Activated gamma-delta T cell treated with Interleukin-2 at 50 U/mL for 16 hours (primary cell): Measurements from ENCODE around the gene ASMTL.

ENCODE experiments used
- DNase-seq: peaks from one replicate; pipeline ENCODE4 v3.0.0-alpha.2; 2020

Gene ASMTL

DNA sequence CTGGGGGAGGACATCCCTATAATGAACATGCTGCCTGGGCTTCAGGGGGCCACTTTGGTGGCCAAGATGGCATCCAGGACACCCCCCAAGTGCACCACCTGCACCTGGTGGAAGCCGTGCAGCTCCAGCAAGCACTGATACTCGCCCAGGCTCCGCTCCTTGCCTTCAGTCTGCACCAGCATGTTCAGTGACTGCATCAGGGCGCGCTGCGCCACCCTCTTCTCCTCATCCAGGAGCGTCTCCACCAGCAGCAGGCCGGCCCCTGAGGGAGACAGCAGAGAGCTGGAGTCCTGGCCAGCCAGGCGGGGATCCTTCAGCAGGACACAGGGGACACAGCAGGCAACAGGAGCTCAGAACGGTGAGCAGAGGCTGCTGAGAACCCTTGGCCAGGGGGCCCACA lies 49.5 kb downstream of the ASMTL start:
- DNase-seq = no peak

DNA sequence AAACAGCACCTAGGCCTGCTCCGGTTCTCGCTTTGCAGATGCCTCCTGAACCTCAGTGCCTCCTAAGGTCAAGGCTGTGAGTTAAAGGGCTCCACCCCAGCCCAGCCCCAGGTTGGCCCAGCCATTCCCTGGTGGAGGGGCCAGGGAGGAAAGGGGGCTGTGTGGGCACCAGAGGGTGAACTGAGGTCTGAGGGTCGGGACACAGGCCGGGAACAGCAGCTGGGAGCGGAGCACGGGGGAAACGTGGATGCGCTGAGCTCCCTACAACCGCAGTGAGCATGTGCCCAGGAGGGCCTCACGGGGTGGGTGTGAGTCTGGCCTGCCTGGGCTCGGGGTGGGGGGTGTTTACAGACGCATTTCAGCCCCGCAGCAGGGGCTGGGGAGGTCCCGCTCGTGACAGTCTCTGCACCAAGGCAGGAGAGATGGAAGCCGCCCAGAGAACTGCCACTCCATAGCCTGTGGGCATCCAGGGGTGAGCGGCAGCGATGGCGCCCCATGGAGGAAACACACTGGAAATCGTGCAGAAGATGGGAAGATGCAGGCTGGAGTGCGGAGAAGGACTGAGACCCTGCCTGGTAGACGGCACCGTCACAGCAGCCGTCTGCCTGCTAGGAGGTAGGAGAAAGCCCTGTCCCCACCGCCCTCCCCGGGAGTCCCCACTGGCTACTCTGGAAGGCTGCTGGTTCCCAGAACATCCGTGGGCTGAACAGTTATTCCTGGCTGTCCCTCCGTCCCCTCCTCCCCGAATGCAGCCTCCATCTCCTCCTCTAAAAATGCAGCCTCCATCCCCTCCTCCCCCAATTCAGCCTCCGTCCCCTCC lies 50.9 kb downstream of the ASMTL start:
- no peak for DNase-seq

DNA sequence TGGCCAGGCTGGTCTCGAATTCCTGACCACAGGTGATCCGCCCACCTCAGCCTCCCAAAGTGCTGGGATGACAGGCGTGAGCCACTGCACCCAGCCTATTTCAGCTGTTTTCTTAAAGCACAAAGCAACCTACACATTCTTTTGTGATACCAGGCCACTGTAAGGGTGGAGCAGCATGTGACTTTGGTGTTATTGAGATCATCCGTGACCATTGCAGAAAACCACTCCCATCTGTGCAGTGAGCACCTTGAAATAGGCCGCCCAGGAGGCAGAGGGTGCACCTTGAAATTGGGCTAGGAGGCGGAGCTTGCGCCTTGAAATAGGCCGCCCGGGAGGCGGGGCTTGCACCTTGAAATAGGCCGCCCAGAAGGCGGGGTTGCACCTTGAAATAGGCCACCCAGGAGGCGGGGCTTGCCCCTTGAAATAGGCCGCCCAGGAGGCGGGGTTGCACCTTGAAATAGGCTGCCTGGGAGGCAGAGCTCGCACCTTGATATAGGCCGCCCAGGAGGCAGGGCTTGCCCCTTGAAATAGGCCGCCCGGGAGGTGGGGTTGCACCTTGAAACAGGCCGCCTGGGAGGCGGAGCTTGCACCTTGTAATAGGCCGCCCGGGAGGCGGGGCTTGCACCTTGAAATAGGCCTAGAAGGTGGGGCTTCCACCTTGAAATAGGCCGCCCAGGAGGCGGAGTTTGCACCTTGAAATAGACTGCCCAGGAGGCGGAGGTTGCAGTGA lies 51.8 kb downstream of the ASMTL start:
- DNase-seq = no peak

DNA sequence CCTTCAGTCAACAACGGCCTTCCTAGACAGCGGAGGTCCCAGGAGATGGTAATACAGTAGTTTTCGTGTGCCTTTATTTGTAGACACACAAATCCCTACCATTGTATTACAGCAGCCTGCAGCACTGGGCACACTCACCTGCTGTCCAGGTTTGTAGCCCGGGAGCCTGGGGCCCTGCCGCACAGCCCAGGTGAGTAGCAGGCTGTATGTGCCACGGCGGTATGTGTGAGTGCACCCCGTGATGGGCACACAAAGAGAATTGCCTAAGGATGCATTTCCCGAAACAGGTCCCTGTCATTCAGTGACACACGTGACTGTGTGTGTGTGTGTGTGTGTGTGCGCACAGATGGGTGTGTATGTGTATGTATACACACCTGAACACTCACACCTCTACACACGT lies 52.7 kb downstream of the ASMTL start:
- no peak for DNase-seq

DNA sequence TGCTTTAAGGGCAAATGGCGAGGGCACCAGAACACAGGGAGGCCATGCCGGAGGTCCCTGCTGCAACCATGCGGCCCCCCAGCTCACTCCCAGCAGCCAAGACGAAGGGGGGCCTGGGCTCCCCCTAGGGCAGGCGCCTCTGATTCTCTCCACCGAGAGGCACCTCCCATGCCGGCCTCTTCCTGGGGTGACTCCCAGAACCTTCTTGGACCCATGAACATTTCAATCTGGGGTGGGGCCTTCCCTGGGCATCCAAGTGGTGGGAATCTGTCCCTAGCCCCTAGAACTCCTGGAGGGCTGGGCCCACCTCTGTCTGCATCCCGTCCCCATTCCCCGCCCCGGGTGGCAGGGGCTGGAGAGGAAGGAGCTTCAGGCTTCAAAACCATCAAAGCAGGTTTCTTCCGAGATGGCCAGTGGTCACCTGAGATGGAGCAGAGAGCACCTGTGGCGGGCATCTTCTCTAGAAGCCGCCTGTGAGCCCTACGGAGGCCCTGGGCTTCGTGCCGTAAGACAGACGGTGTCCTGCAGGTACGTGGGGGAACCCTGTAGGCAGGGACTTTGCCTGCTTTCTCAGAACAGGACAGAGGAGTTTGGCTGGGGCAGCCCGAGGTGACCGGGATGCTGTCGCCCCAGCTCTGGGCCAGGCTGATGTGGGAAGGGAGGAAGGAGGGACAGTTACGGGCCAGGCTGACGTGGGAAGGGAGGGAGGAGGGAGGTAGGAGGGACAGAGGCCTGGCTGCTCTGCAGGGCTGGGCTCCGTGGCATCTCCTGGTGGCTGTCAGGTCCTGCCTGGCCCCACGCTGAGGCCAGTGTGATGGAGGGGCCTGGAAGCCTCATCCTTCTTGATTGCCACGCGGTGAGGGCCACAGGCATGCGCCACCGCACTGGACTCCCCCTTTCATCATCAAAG lies 54.0 kb downstream of the ASMTL start:
- no peak for DNase-seq

DNA sequence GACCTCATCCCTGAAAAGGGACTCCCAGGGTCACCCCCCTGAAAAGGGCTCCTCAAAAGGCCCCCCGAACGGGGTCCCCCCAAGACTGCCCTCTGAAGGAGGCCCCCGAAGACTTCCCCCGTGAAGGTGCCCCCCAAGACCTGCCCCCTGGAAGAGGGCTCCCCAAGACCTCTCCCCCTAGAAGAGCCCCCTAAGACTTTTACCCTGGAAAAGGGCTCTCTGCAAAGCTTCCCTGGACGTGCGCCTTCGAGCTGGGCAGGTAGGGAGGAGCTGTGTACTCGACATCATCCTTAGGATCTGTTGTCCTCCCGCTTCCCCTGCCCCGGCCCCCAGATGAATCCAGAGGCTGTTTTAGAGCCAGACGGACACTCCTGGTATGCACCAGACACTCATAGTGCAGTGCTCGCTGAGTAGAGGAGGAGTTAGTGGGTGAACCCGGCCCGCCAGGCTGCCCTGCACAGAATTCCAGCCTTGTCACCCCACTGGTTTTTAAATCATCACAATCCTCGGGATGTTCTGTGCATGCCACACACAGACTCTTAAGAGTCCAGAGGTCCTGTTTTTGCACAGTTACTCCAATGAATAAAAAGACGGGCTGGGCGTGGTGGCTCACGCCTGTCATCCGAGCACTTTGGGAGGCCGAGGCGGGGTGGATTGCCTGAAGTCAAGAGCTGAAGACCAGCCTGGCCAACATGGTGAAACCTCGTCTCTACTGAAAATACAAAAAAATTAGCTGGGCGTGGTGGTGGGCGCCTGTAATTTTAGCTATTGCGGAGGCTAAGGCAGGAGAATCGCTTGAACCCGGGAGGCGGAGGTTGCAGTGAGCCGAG lies 55.1 kb downstream of the ASMTL start:
- no peak for DNase-seq

DNA sequence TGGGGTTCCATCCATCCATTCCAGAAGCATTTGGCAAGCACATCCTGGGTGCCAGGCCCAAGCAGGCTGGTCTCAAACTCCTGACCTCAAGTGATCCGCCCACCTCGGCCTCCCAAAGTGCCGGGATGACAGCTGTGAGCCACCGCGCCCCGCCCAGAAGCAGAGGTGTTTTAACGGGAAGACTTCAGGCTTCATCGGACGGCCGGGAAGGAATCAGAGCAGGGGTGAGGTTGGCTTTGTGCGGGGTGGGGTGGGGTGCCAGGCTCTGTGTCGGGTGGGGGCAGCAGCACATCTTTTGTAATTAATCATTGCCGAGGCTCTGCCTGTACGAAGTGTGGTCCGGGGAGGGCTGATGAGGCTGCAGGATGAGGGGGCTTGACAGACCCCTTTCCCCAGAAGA lies 55.7 kb downstream of the ASMTL start:
- no peak for DNase-seq

DNA sequence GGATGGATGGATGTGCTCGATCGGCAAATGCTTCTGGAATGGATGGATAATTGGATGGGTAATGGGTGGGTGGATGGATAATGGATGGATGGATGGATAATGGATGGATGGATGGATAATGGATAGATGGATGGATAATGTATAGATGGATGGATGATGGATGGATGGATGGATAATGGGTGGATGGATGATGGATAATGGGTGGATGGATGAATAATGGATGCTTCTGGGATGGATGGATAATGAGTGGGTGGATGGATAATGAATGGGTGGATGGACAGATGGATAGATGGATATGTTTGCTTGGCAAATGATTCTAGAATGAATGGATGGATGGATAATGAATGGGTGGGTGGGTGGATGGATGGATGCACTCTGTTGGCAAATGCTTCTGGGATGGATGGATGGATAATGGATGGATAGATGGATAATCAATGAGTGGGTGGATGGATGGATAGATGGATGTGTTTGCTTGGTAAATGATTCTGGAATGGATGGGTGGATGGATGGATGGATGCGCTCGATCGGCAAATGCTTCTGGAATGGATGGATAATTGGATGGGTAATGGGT lies 57.0 kb downstream of the ASMTL start:
- DNase-seq = no peak

DNA sequence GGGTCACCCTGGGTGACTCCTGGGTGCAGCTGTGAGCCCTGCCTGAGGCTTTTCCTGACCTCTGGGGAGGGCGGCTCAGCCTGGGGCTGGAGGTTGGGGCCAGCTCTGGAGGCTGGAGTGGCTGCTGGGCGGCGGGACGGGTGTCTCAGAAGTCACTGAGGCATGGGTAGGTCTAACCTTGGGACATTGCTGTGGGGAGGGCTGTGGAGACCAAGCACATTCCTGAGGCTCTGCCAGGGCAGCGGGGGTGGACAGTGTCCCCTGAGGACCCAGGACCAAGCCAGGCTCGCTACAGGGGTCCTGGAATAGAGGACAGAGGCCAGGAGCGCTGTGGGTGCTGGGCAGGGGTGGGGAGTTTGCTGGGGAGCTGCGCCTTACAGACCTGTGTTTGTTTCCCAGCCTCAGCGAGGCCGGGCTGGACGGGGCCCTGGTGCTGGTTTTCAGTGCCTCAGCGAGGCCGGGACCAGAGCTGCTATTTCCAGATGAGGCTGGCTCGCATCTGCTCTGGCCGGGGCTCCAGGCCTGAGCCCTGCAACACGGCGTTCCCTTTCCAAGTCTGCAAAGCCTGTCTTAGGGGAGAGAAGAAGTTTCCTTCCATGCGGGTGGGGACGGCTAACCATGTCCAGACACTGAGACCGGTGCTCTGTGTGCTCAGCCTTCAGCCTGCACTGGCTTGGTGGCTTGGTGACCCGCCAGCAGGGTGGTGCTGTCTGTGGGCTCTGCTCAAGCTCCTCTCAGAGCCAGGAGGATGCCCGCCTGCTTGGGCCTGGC lies 57.8 kb downstream of the ASMTL start:
- no peak for DNase-seq

DNA sequence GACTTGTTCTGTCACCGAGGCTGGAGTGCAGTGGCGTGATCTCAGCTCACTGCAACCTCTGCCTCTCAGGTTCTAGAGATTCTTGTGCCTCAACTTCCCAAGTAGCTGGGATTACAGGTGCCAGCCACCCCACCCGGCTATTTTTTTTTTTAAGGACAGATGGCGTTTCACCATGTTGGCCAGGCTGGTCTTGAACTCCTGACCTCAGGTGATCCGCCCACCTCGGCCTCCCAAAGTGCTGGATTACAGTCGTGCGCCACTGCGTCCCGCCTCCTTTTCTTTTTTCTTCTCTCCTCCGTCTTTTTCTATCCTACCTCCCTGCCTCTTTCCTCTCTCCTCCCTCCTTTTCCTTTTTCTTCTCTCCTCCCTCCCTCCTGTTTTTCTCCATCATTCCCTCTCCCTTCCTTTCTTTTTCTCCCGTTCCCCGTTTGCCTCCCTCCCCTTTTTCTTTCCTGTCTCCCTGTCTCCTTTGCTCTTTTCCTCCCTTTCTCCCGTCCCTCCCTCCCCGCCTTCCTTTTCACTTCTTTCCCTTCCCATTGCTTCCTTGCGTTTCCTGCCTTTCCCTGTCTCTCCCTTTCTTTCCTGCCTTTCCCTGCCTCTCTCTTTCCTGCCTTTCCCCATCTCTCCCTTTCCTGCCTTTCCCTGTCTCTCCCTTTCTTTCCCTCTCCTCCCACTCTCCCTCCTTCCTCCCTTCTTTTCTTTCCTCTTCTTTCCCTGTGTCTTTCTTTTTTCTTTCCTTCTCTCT lies 58.7 kb downstream of the ASMTL start:
- DNase-seq = no peak

DNA sequence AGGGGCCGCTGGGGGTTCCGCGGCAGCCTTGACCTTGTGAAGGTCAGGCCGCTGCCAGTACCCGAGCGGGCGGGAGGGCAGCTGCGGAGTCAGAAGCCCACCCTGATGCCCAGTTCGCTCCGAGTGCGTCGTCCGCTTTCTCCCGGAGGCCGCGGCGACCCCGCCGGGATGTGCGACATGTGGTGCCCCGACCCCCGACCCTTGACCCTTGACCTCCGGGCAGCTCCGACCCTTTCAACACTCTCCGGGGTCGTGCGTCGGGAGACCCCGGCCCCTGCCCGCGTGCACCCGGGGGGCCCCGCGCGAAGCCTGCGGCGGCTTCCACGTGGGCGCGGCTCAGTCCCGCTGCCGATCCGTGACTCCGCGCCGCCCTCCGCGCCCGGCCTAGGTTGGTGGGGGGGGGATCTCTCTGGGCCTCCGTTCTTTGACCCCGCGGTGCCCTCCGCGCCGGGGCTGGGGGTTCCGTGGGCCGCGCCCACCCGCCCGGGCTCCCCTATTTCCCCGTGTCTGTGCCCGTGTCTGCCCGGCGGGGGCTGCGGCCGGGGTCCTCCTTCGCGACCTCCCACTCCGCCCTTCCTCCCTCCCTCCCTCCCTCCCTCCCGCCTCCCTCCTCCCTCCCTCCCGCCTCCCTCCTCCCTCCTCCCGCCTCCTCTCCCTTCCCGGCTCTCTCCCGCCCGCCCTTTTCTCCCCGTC lies 60.2 kb downstream of the ASMTL start:
- no peak for DNase-seq

DNA sequence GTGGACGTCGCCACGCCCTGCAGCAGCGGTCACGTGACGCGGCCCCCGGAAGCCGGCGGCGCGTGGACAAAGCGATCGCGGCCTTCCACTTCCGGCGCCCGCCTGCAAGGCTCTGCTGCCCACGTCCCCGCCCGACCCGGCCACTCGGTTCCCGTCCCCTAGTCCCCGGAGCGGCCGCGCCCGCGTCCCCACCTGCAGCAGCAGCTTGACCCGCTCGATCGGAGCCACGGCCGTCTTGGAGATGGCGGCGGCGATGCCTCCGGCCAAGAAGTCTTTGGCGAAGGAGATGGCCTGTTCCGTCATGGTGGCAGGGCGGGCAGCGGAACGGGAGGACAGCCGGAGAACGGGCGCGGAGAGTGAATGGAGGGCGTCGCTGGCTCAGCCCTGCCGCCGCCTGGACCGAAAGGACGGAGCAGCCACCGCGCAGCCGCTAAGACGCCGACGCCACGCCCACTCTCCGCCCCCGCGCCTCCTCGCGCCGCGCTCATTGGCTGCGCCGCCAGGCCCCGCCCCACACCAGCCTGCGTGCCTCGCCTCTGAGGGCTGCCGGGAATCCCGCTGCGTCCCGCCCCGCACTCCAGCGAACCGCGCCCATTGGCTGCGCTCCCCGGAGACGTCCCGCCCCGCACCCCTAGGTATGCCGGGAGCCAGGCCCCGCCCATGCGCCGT lies 60.9 kb downstream of the ASMTL start, which contains the start of gene SLC25A6:
TSS of gene SLC25A6 (minus strand) at position 407 of the 669 bp plus-strand sequence. CDS start at position 303, 104 bp downstream.
- peak; percentile 99 for DNase-seq

DNA sequence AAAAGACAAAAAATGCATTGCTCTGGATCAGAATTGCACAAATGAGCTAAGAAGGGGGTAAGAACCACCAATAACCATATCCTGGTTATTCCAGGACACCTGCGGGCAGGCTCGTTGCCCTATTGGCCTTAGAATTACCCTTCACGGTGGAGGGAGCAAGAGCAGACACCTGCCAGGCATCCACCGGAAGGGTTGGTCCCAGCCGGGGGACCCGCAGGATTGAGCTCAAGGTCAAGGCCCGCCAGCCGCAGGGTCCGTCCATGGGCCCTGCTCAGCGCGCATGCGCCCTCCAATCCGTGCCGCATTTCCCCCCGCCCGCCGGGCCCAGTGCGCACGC lies 61.4 kb downstream of the ASMTL start:
- peak; percentile 92 for DNase-seq

DNA sequence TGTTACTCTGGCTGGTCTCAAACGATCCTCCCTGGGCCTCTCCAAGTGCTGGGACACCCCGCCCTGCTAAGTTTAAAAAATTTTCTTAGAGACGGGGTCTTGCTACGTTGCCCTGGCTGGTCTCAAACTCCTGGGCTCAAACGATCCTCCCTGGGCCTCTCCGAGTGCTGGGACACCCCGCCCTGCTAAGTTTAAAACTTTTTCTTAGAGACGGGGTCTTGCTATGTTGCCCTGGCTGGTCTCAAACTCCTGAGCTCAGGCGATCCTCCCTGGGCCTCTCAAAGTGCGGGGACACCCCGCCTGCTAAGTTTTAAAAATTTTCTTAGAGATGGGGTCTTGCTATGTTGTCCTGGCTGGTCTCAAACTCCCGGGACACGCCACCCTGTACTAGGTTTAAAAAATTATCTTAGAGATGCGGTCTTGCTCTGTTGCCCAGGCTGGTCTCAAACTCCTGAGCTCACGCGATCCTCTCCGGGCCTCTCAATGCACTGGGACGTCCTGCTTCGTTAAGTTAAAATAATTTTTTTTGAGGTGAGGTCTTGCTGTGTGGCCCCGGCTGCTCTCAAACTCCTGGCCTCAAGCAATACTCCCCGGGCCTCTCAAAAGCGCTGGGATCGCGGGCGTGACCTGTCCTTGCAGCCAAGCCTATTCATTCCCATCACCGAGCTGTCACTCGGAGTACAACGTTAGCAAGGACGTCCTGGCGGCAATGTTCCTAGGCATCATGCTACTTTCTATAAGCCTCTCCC lies 61.9 kb downstream of the ASMTL start:
- no peak for DNase-seq

DNA sequence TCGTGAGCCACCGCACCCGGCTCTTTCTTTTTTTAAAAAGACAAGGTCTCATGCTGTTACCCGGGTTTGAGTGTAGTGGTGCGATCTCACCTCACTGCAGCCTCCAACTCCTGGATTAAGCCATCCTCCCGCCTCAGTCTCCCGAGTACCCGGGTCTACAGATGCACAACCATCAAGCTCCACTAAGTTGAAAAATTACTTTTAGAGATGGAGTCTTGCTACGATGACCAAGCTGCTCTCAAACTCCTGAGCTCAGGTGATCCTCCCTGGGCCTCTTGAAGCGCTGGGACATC lies 62.8 kb downstream of the ASMTL start:
- no peak for DNase-seq

DNA sequence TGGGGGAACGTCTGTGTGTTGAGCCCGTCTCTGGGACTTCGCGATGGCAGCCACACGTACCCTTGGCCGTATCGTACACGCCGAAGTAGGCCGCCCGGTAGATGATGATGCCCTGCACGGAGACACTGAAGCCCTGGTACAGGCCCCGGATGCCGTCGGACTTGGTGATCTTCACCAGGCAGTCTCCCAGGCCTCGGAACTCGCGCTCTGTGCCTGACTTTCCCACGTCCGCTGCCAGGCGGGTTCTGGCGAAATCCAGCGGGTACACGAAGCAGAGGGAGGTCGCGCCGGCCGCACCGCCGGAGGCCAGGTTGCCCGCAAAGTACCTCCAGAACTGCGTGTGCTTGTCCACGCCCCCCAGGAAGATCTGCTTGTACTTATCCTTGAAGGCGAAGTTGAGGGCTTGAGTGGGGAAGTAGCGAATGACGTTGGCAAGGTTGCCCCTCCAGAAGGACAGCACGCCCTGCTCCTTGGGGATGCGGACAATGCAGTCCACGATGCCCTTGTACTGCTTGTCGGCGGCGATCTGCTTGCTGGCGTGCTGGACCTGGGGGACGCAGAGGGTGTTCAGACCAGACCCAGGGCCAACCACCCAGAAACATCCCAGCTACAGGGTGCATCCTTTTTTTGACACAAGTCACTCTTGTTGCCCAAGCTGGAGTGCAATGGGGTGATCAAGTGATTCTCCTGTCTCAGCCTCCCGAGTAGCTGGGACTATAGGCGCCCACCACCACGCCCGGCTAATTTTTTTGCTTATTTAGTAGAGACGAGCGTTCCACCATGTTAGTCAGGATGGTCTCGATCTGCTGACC lies 63.3 kb downstream of the ASMTL start:
- no peak for DNase-seq

DNA sequence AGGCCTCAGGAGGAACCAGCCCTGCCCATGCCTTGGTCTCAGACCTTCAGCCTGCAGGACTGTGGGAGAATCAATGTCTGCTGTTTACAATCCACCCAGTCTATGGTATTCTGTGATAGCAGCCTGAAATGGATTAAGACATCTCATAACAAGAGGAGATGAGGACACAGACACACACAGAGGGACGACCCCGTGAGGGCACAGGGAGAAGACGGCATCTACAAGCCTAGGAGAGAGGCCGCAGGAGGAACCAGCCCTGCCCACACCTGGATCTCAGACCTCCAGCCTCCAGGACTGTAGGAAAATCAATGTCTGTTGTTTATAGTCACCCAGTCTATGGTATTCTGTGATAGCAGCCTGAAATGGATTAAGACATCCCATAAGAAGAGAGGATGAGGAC lies 64.1 kb downstream of the ASMTL start:
- DNase-seq = no peak
